Measurements from ENCODE around the gene BRS3.

- TF ChIP-seq CTCF (IDR thresholded peaks at IDR 0.05; ENCODE audit: low read depth, low read length) (no peak), MAX (IDR thresholded peaks at IDR 0.05; ENCODE audit: low read depth, low read length) (no peak), POLR2A (IDR thresholded peaks at IDR 0.05; ENCODE audit: extremely low read depth, insufficient read length) (no peak), MYC (IDR thresholded peaks at IDR 0.05; ENCODE audit: low read depth, low read length) (no peak)
These were observed 38.2 kb downstream of the BRS3 start for GRCh38 chrX:136525738-136526606.

Measured in NB4 (cell line).